MM.1S (cell line): ENCODE data around the gene PHF1.
A peak's percentile ranks its signal among the peaks of the same experiment; 100 is the strongest.

Source experiments
- DNase-seq: peaks from one replicate; pipeline ENCODE4 v3.0.0-alpha.2; 2015
- H2AFZ ChIP-seq: fragments of 300-600 bp; sonication (generic); 2 replicates; pipeline ENCODE4 v1.6.0; 2016; ENCODE audit warnings: antibody characterized with exemption, low read length
- H3F3A ChIP-seq: fragments of 300-600 bp; sonication (generic); 2 replicates; pipeline ENCODE4 v1.6.1; 2016; ENCODE audit warnings: mild to moderate bottlenecking, antibody characterized with exemption, low read length, moderate library complexity, mixed read lengths; ENCODE audit not compliant: insufficient read depth
- H3K27ac ChIP-seq: fragments of 300-600 bp; sonication (generic); 2 replicates; pipeline ENCODE4 v1.5.1; 2016; ENCODE audit warnings: mild to moderate bottlenecking, low read length
- H3K27me3 ChIP-seq: fragments of 300-600 bp; sonication (generic); replicated peaks from 2 replicates; pipeline ENCODE4 v1.6.0; 2016; ENCODE audit warnings: low read length; ENCODE audit not compliant: insufficient read depth
- H3K36me3 ChIP-seq: fragments of 300-600 bp; sonication (generic); replicated peaks from 2 replicates; pipeline ENCODE4 v1.6.1; 2016; ENCODE audit warnings: mild to moderate bottlenecking, low read length, mixed read lengths; ENCODE audit not compliant: insufficient read depth
- H3K4me1 ChIP-seq: fragments of 300-600 bp; sonication (generic); 2 replicates; pipeline ENCODE4 v1.6.1; 2016; ENCODE audit warnings: low read length, mixed read lengths
- H3K4me2 ChIP-seq: fragments of 300-600 bp; sonication (generic); 2 replicates; pipeline ENCODE4 v1.6.0; 2016; ENCODE audit warnings: low read depth, low read length
- H3K4me3 ChIP-seq: fragments of 300-600 bp; sonication (generic); 2 replicates; pipeline ENCODE4 v1.5.1; 2016; ENCODE audit warnings: low read length, mixed read lengths
- H3K79me2 ChIP-seq: fragments of 300-600 bp; sonication (generic); 2 replicates; pipeline ENCODE4 v1.6.1; 2016; ENCODE audit warnings: mixed run types, low read length, mixed read lengths
- H3K9ac ChIP-seq: fragments of 300-600 bp; sonication (generic); 2 replicates; pipeline ENCODE4 v1.6.1; 2016; ENCODE audit warnings: low read length, mixed read lengths
- H3K9me2 ChIP-seq: fragments of 300-600 bp; sonication (generic); replicated peaks from 2 replicates; pipeline ENCODE4 v1.6.1; 2016; ENCODE audit warnings: mild to moderate bottlenecking, low read length, mixed read lengths; ENCODE audit not compliant: insufficient read depth
- H3K9me3 ChIP-seq: fragments of 300-600 bp; sonication (generic); replicated peaks from 2 replicates; pipeline ENCODE4 v1.6.1; 2016; ENCODE audit warnings: mild to moderate bottlenecking, low read length, mixed read lengths; ENCODE audit not compliant: insufficient read depth
- H4K20me1 ChIP-seq: fragments of 300-600 bp; sonication (generic); 2 replicates; pipeline ENCODE4 v1.6.1; 2016; ENCODE audit warnings: mild to moderate bottlenecking, low read length, moderate library complexity, mixed read lengths; ENCODE audit not compliant: insufficient read depth
- CTCF ChIP-seq: fragments of 300-600 bp; sonication (generic); IDR thresholded peaks from 2 replicates; pipeline ENCODE4 v1.5.1; 2016; ENCODE audit warnings: antibody characterized with exemption, low read length, mixed read lengths
- EZH2 ChIP-seq: fragments of 300-600 bp; sonication (generic); optimal IDR thresholded peaks from 2 replicates; pipeline ENCODE3; 2017; ENCODE audit warnings: low read depth, mild to moderate bottlenecking, antibody characterized with exemption, low read length, mixed read lengths
- EZH2phosphoT487 ChIP-seq: fragments of 300-600 bp; sonication (generic); IDR thresholded peaks from 2 replicates; pipeline ENCODE4 v1.6.1; 2018; ENCODE audit warnings: antibody characterized with exemption, low read length

PHF1 gene

GRCh38 chr6:33428224-33428965, 17.6 kb downstream of the PHF1 start:
- Histone ChIP-seq H3K27ac (no peak overlapping the region), H3K79me2 (no peaks in the 10 kb centered on the region), H3K36me3 (no peaks in the 10 kb centered on the region), H3K4me2 (peak overlapping the region; percentile 80; the same call in 1 of the 2 replicates), H3K9me3 (no peaks in the 10 kb centered on the region), H3K27me3 (peaks cover 9% of the 10 kb centered on the region), H3F3A (peaks cover 28% of the 10 kb centered on the region), H2AFZ (peak overlapping the region; percentile 78), H3K9ac (peak overlapping the region; percentile 44; the same call in 1 of the 2 replicates), H3K4me3 (peak overlapping the region; percentile 55), H4K20me1 (no peaks in the 10 kb centered on the region), H3K9me2 (no peaks in the 10 kb centered on the region), H3K4me1 (peaks cover 28% of the 10 kb centered on the region)
- TF ChIP-seq CTCF (peak; percentile 54), EZH2 (no peak)
- DNase-seq, result peak; percentile 42

GRCh38 chr6:33428966-33429749, 18.3 kb downstream of the PHF1 start:
- Histone ChIP-seq H3K79me2 (no peaks in the 10 kb centered on the region), H3K9me2 (no peaks in the 10 kb centered on the region), H3F3A (peaks cover 28% of the 10 kb centered on the region), H3K9me3 (no peaks in the 10 kb centered on the region), H3K9ac (no peak overlapping the region), H3K36me3 (no peaks in the 10 kb centered on the region), H3K4me1 (peaks cover 28% of the 10 kb centered on the region), H3K27me3 (peaks cover 1% of the 10 kb centered on the region; the same call in 1 of the 2 replicates), H2AFZ (no peak overlapping the region), H3K4me2 (no peak overlapping the region), H3K27ac (no peak overlapping the region), H3K4me3 (no peak overlapping the region), H4K20me1 (no peaks in the 10 kb centered on the region)
- TF ChIP-seq CTCF, result no peak
- no peak for TF ChIP-seq EZH2
- TF ChIP-seq EZH2phosphoT487, result no peak
- no peak for DNase-seq

- no peak for TF ChIP-seq EZH2
- no peak for TF ChIP-seq EZH2phosphoT487
- TF ChIP-seq CTCF, result no peak
- Histone ChIP-seq H3K27me3 (no peaks in the 10 kb centered on the region), H3K36me3 (no peaks in the 10 kb centered on the region), H3K79me2 (no peaks in the 10 kb centered on the region), H2AFZ (no peak overlapping the region), H3K27ac (no peak overlapping the region), H4K20me1 (no peaks in the 10 kb centered on the region), H3F3A (peaks cover 28% of the 10 kb centered on the region), H3K4me2 (no peak overlapping the region), H3K4me1 (peaks cover 27% of the 10 kb centered on the region), H3K9me2 (no peaks in the 10 kb centered on the region), H3K9ac (no peak overlapping the region), H3K9me3 (no peaks in the 10 kb centered on the region), H3K4me3 (no peak overlapping the region)
- no peak for DNase-seq
These were observed 18.9 kb downstream of the PHF1 start for GRCh38 chr6:33429750-33430052.
